22Rv1 (cell line): ENCODE results near the gene FAM117A.

Source experiments
- CTCF ChIP-seq: fragments of 450-650 bp; IDR thresholded peaks from 2 replicates; pipeline ENCODE4 v1.5.1; 2017; ENCODE audit warnings: mild to moderate bottlenecking
- ZFX ChIP-seq: fragments of 450-650 bp; IDR thresholded peaks from 2 replicates; pipeline ENCODE4 v1.6.1; 2017; ENCODE audit warnings: antibody characterized with exemption, borderline replicate concordance

GRCh38 chr17:49717371-49717861 lies 46.5 kb downstream of the FAM117A start:
- no peak for TF ChIP-seq CTCF
- TF ChIP-seq ZFX = no peak
